Stimulated activated memory B cell treated with anti-CD40 and anti-IgM and Interleukin-4, amounts not matched to agents 10 μg/mL and 1 μg/mL and 100 μg/mL, for 72 hours (primary cell): Measurements from ENCODE around the gene FASTK.

Experiments
- ATAC-seq: fragments of 150-1000 bp; cut with Tn5 transposase; 2 replicates; pipeline ENCODE4 v1.10.0; 2021
- H3K27ac Mint-ChIP-seq: one replicate; pipeline ENCODE4 v1.8.0; 2022; ENCODE audit warnings: mild to moderate bottlenecking, mixed read lengths
- H3K27me3 Mint-ChIP-seq: one replicate; pipeline ENCODE4 v1.8.0; 2022; ENCODE audit warnings: mixed read lengths
- H3K36me3 Mint-ChIP-seq: one replicate; pipeline ENCODE4 v1.8.0; 2022; ENCODE audit warnings: mixed read lengths
- H3K4me1 Mint-ChIP-seq: one replicate; pipeline ENCODE4 v1.8.0; 2022; ENCODE audit warnings: mixed read lengths
- H3K4me3 Mint-ChIP-seq: one replicate; pipeline ENCODE4 v1.8.0; 2022; ENCODE audit warnings: mild to moderate bottlenecking, moderate library complexity, mixed read lengths
- H3K9me3 Mint-ChIP-seq: one replicate; pipeline ENCODE4 v1.8.0; 2022; ENCODE audit warnings: mixed read lengths

Gene FASTK

DNA sequence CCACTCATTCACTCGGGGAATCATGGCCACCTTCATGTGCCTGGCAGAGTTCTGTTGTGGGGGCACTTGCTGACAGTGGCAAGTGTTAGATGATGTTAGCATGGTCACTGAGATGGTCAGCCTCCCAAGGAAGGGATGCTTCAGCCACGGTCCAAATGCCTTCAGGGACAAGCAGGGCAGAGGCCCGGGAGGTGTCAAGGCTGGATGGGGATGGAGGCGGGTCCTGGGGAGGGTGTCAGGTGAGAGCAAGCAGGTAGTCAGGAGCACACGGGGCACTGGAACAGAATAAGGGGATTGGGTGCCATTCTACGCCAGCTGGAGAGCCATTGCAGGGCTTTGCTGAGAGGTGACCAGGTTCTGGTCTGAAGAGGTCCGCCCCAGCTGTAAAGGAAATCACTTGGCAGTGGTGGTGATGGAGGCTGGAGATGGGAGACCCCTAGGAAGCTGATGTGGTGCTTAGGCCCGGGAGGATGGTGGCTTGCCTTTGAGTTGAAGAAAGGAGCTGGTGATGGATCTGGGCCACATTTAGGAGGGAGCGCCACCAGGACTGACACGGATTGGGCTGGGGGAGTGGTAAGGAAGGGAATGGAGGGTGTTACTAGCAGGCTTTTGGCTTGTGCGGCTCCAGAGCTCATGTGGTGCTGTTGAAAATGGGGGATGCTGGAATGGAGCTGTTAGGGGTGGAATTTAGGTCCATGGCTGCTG, 29.8 kb upstream of the FASTK start:
- H3K4me1 Mint-ChIP-seq = peaks cover 13% of the 10 kb centered on the region
- no peak for ATAC-seq
- no peaks in the 10 kb centered on the region for H3K9me3 Mint-ChIP-seq
- H3K4me3 Mint-ChIP-seq = no peak overlapping the region
- H3K36me3 Mint-ChIP-seq = no peaks in the 10 kb centered on the region
- peaks cover 15% of the 10 kb centered on the region for H3K27me3 Mint-ChIP-seq
- H3K27ac Mint-ChIP-seq = no peak overlapping the region

GRCh38 chr7:151109094-151110048, 28.8 kb upstream of the FASTK start:
- Mint-ChIP-seq H3K4me1 (peaks cover 13% of the 10 kb centered on the region), H3K36me3 (no peaks in the 10 kb centered on the region), H3K9me3 (no peaks in the 10 kb centered on the region), H3K27ac (no peak overlapping the region), H3K27me3 (peaks cover 15% of the 10 kb centered on the region), H3K4me3 (no peak overlapping the region)
- ATAC-seq = no peak

DNA sequence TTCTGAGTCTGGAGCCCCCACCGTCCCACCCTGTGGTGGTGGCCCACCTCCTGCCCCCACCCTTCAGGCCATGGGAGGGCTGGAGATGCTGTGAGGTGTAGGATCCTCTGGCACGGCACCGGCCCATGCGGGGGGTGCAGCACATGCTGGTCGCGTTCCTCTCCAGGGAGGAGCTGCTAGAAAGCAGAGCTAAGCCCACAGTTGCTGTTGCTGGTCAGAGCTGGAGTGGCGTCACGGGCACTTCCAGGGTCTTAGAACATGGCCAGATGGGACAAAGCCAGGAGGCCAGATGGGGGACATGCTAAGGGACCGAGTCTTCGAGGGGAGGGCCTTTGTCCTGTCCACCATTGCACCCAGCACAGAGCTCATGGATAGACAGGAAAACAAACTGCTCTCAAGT, 27.3 kb upstream of the FASTK start:
- peaks cover 13% of the 10 kb centered on the region for H3K4me1 Mint-ChIP-seq
- H3K27me3 Mint-ChIP-seq = peaks cover 8% of the 10 kb centered on the region
- no peak for ATAC-seq

DNA sequence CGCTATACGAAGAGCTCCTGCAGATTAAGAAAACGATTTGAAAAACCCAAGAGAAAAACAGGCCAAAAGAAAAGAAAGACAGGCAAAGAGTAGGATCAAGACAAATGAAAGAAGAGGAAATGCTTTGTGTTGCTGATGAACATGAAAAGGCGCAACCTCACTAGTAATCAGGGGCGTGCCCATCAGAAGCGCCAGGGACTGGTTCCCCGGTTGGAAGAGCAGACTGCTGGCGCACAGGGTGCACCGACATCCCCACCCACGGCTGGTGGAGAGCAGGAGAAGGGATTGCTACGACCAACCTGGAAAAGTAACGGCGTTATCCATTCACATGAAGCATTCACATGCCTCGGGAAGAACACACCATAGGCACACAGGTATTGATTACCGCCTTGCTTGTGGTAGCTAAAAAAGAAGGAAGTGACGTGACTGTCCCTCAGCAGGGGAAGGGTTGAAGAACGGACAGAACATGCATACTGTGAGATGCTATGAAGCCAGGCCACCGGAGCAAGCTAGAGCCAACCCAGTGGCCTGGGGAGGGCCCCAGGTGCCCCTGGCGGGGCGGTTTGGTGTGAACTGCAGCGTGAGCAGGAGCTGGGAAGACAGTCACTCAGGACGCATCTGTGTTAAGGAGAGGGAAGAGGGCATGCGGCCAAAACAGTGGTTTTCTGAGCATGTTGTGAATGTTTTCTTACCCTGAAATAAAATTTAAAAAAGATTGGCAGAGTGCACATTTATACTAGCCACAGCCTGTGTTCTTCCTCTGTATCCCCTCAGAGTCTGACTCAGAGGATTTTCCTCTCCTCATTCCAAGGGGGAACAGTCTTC, 24.0 kb upstream of the FASTK start:
- Mint-ChIP-seq H3K36me3 (no peaks in the 10 kb centered on the region), H3K9me3 (no peaks in the 10 kb centered on the region), H3K4me1 (no peaks in the 10 kb centered on the region), H3K4me3 (no peak overlapping the region), H3K27ac (no peak overlapping the region), H3K27me3 (no peaks in the 10 kb centered on the region)
- ATAC-seq = no peak

More for the DNA sequence above, 27.3 kb upstream of the FASTK start:
- H3K9me3 Mint-ChIP-seq = no peaks in the 10 kb centered on the region
- H3K4me3 Mint-ChIP-seq = no peak overlapping the region
- no peaks in the 10 kb centered on the region for H3K36me3 Mint-ChIP-seq
- H3K27ac Mint-ChIP-seq = no peak overlapping the region

- ATAC-seq = no peak
- H3K9me3 Mint-ChIP-seq = no peaks in the 10 kb centered on the region
- H3K4me1 Mint-ChIP-seq = no peaks in the 10 kb centered on the region
- H3K27ac Mint-ChIP-seq = no peak overlapping the region
- no peak overlapping the region for H3K4me3 Mint-ChIP-seq
- H3K36me3 Mint-ChIP-seq = no peaks in the 10 kb centered on the region
- no peaks in the 10 kb centered on the region for H3K27me3 Mint-ChIP-seq
These were observed 23.4 kb upstream of the FASTK start for GRCh38 chr7:151103973-151104372.

DNA sequence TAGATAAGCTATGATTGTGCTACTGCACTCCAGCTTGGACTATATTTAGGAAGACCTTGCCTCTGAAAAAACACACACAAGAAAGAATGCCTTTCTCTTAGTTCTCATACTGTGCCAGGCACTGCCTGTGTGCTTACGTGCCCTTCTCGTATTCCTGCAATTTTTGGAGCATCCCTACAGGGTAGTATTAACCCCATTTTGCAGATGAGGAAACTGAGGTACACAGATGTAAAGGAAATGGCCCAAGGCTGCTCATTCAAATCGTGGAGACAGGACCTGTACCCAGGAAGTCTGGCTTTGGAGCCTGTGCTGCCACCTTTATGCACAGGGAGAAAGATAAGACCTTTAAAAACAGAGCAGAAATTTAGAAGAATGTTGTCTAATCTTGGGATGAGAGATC, 22.4 kb upstream of the FASTK start:
- Mint-ChIP-seq H3K9me3 (no peaks in the 10 kb centered on the region), H3K4me3 (no peak overlapping the region), H3K36me3 (no peaks in the 10 kb centered on the region), H3K4me1 (no peaks in the 10 kb centered on the region), H3K27me3 (no peaks in the 10 kb centered on the region), H3K27ac (no peak overlapping the region)
- ATAC-seq = no peak

DNA sequence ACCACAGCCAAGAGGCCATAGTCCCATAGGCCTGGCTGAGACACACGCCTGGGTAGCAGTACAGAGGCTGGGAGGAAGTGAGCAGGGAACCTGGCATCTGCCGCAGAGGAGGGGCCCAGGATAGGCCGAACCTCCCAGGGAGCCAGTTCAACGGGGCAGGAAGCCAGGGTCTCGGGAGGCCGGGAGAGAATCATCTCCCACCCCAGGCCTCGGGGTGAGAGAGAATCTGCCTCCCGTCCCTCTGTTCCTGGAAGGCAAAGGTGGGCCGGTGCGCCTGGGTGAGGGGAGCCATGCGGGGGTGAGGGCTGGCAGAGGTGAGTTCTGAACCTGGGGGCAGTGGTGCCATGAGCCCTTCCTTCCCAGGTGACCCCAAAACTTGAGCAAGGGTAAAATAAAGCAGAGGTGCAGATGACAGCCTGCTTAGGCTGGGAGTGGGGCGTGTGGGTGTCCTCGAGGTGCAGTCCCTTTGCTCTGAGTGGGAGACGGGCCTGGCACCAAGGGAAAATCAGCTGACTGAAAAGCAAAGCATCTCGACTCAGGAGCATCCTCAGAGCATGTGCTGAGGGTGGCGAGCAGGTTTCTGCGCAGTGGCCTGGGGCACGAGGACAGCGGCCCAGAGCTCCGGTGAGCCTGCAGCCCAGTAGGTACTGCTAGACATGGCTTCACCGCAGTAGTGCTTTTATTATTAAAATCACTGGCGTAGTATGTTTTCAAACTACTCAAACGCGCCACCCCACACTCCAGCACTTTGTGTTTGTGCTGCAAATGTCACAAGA, 21.2 kb upstream of the FASTK start:
- no peaks in the 10 kb centered on the region for H3K27me3 Mint-ChIP-seq
- no peaks in the 10 kb centered on the region for H3K36me3 Mint-ChIP-seq
- H3K27ac Mint-ChIP-seq = no peak overlapping the region
- H3K9me3 Mint-ChIP-seq = no peaks in the 10 kb centered on the region
- no peaks in the 10 kb centered on the region for H3K4me1 Mint-ChIP-seq
- ATAC-seq = no peak
- no peak overlapping the region for H3K4me3 Mint-ChIP-seq

DNA sequence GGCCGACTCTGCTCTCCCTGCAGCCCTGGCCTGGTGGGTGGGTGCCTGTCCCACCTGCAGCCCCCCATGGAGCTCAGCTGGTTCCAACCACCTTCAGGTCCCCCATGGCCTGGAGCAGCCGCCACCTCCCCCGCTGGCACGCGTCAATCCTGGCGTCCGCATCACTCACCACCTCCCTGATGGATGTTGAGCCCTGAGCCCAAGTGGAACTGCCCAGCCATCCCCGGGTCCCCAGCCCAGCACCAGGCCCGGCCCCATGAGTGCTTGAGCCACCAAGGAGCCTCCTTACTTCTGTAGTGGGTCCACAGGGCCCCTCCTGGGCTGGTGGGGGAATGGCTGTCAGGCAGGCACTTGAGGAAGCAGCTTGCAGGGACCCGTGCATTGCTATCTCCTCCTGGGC, 20.3 kb upstream of the FASTK start:
- Mint-ChIP-seq H3K4me1 (no peaks in the 10 kb centered on the region), H3K27me3 (no peaks in the 10 kb centered on the region), H3K4me3 (no peak overlapping the region), H3K27ac (no peak overlapping the region), H3K36me3 (no peaks in the 10 kb centered on the region), H3K9me3 (no peaks in the 10 kb centered on the region)
- ATAC-seq = no peak

- no peak overlapping the region for H3K27ac Mint-ChIP-seq
- peaks cover 4% of the 10 kb centered on the region for H3K4me1 Mint-ChIP-seq
- H3K4me3 Mint-ChIP-seq = no peak overlapping the region
- no peak for ATAC-seq
- no peaks in the 10 kb centered on the region for H3K9me3 Mint-ChIP-seq
- H3K36me3 Mint-ChIP-seq = no peaks in the 10 kb centered on the region
- H3K27me3 Mint-ChIP-seq = no peaks in the 10 kb centered on the region
These were observed 19.0 kb upstream of the FASTK start for GRCh38 chr7:151099486-151100211.

DNA sequence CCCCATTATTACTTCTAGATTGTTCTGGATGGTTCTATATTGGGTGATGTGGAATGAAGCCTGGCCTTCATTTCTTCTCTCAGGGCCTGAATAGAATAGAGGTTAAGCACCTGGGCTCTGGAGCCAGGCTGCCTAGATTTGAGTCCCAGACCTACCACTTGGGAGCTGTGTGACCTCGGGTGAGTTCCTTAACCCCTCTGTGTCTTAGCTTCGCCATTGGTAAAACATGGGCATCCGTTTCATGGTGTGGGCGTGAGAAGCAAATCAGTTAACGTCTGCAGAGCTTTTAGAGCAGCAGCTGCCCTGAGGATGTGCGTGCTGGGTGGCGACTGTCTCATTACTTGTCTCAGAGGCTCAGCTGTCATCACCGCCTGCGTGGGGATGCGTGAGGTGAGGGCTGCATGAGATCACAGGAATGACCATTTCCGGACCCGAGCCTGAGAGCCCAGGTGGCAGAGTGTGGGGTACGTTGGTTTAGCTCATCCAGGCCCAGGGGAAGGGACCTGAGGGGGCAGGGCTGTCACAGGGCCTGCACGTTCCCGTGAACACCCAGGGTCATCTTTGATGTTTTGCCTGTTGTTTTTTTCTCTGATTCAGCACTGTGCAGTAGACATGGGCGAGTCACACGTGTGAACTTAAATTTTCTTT, 15.3 kb upstream of the FASTK start:
- H3K27me3 Mint-ChIP-seq = no peaks in the 10 kb centered on the region
- ATAC-seq = no peak
- H3K27ac Mint-ChIP-seq = no peak overlapping the region
- peaks cover 14% of the 10 kb centered on the region for H3K4me1 Mint-ChIP-seq
- H3K4me3 Mint-ChIP-seq = no peak overlapping the region
- no peaks in the 10 kb centered on the region for H3K9me3 Mint-ChIP-seq
- no peaks in the 10 kb centered on the region for H3K36me3 Mint-ChIP-seq

- no peaks in the 10 kb centered on the region for H3K27me3 Mint-ChIP-seq
- no peak overlapping the region for H3K27ac Mint-ChIP-seq
- H3K4me1 Mint-ChIP-seq = peaks cover 14% of the 10 kb centered on the region
- H3K36me3 Mint-ChIP-seq = no peaks in the 10 kb centered on the region
- no peak for ATAC-seq
- H3K4me3 Mint-ChIP-seq = no peak overlapping the region
- no peaks in the 10 kb centered on the region for H3K9me3 Mint-ChIP-seq
These were observed 14.7 kb upstream of the FASTK start for GRCh38 chr7:151095123-151095797.

- H3K27me3 Mint-ChIP-seq = no peaks in the 10 kb centered on the region
- no peaks in the 10 kb centered on the region for H3K36me3 Mint-ChIP-seq
- no peak overlapping the region for H3K27ac Mint-ChIP-seq
- no peak for ATAC-seq
- H3K4me3 Mint-ChIP-seq = no peak overlapping the region
- no peaks in the 10 kb centered on the region for H3K9me3 Mint-ChIP-seq
- H3K4me1 Mint-ChIP-seq = peaks cover 18% of the 10 kb centered on the region
These were observed 14.1 kb upstream of the FASTK start for GRCh38 chr7:151094675-151095074.

DNA sequence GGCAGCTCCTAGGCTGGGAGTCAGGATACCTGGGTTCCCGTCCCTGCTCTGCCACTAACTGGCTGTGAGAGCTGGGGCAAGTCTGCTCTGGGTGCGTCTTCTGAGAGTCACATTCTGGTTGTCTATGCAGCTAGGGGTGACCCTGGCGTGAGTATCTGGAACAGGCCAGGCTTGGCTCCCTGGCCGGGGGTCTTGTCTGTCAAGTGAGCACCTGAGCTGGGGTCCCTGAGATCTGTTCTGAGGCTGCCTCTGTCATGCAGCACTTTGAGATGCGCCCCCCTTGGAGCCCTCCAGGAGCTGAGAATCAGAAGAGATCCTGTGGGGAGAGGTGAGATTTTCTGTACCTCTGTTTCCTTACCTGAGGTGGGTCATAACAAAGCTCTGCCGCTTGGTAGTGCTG, 13.1 kb upstream of the FASTK start:
- H3K4me1 Mint-ChIP-seq = peaks cover 27% of the 10 kb centered on the region
- H3K27ac Mint-ChIP-seq = no peak overlapping the region
- no peaks in the 10 kb centered on the region for H3K36me3 Mint-ChIP-seq
- no peak for ATAC-seq
- H3K9me3 Mint-ChIP-seq = no peaks in the 10 kb centered on the region
- H3K4me3 Mint-ChIP-seq = no peak overlapping the region
- no peaks in the 10 kb centered on the region for H3K27me3 Mint-ChIP-seq
